ENCODE results near the gene UBE2D2. TPM values are rescaled to one million over a fixed set of nuclear protein-coding genes. Genes with fewer than 3 reads are reported as not detected.
"Not testable (repeated sequence)": the region's sequence is repeated elsewhere in the genome, so short reads cannot be mapped to it uniquely, and the experiment has no call there.

The UBE2D2 gene
- total RNA-seq, 1 donor from 2014 or later, result 124 TPM

DNA sequence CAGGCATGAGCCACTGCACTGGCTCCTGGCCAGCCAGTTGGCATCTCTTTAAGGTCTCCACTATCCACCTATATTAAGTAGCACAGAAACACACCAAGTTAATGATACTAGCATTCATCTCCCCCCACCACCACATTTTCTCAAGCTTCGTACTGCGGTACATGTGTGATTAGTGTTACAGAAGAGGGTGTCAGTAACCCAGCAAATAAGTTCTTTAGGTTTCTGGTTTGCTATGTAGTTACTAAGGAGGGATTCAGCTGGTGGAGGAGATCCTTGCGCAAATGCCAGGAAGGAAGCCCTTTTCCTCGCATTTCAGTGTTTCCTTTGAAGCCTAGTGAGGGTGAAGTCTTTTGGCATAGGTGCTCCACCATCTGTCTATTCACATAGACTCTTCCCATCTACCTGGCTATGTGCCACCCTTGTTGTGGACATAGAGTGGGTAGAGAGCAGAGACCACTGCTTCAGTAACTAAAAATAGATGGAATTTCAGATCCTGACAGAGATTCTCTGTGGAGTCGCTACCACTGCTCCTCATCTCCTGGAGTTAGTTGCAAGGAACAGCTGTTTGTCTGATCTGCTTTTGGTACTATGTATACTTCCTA is 16.7 kb downstream of the UBE2D2 start:
- FAIRE-seq, result no peak
- DNase-seq (ENCODE audit: low spot score in 2 of 2), result no peak

- FAIRE-seq (no peak), DNase-seq (ENCODE audit: low spot score in 2 of 2) (no peak)
These were observed 17.2 kb downstream of the UBE2D2 start for GRCh38 chr5:139578325-139578724.

GRCh38 chr5:139582181-139582580 is 21.0 kb downstream of the UBE2D2 start:
- not testable (repeated sequence) for DNase-seq (ENCODE audit: low spot score in 2 of 2); FAIRE-seq

GRCh38 chr5:139584137-139584536 is 23.0 kb downstream of the UBE2D2 start:
- FAIRE-seq (no peak), DNase-seq (ENCODE audit: low spot score in 2 of 2) (no peak)

GRCh38 chr5:139588116-139588515 is 27.0 kb downstream of the UBE2D2 start:
- DNase-seq (ENCODE audit: low spot score in 2 of 2); FAIRE-seq: not testable (repeated sequence)

- FAIRE-seq (no peak), DNase-seq (ENCODE audit: low spot score in 2 of 2) (no peak)
These were observed 27.8 kb downstream of the UBE2D2 start for GRCh38 chr5:139588962-139589361.

- DNase-seq (ENCODE audit: low spot score in 2 of 2) (no peak), FAIRE-seq (no peak)
These were observed 31.1 kb downstream of the UBE2D2 start for GRCh38 chr5:139592289-139592688.

GRCh38 chr5:139593076-139593475 is 31.9 kb downstream of the UBE2D2 start:
- not testable (repeated sequence) for FAIRE-seq; DNase-seq (ENCODE audit: low spot score in 2 of 2)

DNA sequence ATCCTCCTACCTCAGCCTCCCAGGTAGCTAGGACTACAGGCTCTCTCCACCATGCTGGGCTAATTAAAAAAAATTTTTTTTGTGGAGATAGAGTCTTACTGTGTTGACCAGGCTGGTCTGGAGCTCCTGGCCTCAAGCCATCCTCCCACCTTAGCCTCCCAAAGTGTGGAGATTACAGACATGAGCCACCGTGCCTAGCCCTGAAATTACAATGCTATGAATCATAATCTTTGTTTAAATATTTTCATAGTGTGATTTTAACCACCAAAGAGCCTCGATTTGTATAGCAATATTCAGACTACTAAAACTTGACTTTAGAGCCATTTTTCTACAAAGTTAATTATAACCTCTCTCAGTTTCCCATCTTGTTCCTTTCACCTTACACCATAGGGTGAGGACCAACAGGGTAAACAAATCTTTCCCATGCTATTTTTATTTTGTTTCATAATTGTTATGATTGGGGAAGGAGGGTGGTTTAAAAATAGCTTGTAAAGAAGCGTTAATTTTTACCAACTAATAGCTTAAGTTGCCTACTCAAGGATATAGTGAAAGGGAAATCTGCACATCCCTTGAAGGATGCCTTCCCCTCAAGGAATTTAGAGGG is 32.7 kb downstream of the UBE2D2 start:
- no peak for DNase-seq (ENCODE audit: low spot score in 2 of 2)

DNA sequence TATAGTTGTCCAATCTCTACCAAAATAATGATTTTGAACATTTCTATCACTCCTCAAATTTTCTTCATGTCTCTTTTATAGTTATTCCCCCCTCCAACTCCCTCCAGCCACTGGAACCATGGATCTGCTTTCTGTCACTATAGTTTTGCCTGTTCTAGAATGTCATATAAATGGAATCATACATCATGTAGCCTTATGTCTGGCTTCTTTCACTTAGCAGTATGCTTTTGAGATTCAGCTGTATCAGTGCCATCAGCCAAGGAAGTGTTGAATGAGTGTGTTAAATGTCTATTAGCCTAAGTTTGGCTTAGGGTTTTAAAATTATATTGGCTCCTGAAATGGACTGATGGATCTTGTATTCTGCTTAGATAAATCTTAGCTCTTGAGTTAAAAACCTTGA is 36.0 kb downstream of the UBE2D2 start:
- no peak for FAIRE-seq
- DNase-seq (ENCODE audit: low spot score in 2 of 2), result no peak

More for the DNA sequence above, 32.7 kb downstream of the UBE2D2 start:
- no peak for FAIRE-seq

- not testable (repeated sequence) for FAIRE-seq; DNase-seq (ENCODE audit: low spot score in 2 of 2)
These were observed 37.4 kb downstream of the UBE2D2 start for GRCh38 chr5:139598601-139598965.

DNA sequence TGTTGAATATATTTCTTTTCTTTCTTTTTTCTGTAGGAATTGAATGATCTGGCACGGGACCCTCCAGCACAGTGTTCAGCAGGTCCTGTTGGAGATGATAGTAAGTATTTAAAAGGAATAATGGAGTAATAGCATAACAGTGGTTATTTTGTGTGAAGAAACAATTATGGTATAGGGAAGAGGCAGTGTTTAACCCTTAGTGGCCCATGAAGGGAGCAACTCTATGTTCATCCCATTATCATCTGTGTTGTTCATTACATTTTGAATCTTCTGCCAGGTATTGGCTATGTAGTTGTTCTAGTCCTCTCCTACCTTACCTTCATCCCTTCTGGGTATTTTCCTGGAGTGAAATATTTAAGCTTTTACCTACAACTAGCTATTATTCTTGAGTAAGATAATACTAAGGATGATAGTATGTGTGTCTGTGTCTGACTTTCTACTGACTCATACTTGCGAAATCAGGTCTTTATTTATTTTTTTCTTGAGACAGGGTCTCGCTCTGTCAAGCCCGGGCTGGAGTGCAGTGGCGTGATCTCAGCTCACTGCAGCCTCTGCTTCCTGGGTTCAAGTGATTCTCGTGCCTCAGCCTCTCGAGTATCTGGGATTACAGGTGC is 39.3 kb downstream of the UBE2D2 start:
- no peak for FAIRE-seq
- no peak for DNase-seq (ENCODE audit: low spot score in 2 of 2)

DNA sequence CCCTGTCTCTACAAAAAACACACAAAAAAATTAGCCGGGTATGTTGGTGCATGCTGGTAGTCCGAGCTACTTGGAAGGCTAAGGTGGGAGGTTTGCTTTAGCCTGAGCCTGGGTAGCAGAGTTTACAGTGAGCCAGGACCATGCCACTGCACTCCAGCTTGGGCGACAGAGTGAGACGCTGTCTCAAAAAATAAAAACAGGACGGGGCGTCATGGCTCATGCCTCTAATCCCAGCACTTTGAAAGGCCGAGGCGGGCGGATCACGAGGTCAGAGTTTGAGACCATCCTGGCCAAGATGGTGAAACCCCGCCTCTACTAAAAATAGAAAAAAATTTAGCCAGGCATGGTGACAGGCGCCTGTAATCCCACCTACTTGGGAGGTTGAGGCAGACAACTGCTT is 40.3 kb downstream of the UBE2D2 start:
- DNase-seq (ENCODE audit: low spot score in 2 of 2) (no peak), FAIRE-seq (no peak)

DNA sequence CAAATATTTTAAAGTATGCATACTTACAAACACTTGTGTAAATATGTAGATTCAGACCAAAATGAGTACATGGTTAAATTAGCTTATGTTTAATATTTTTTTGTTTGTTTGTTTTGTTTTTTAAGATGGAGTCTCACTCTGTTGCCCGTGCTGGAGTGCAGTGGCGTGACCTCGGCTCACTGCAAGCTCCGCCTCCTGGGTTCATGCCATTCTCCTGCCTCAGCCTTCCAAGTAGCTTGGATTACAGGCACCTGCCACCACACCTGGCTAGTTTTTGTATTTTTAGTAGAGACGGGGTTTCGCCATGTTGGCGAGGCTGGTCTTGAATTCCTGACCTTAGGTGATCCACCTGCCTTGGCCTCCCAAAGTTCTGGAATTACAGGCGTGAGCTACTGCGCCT is 40.8 kb downstream of the UBE2D2 start:
- not testable (repeated sequence) for DNase-seq (ENCODE audit: low spot score in 2 of 2); FAIRE-seq

GRCh38 chr5:139605887-139606286 is 44.7 kb downstream of the UBE2D2 start:
- DNase-seq (ENCODE audit: low spot score in 2 of 2) (no peak), FAIRE-seq (no peak)

- FAIRE-seq (no peak), DNase-seq (ENCODE audit: low spot score in 2 of 2) (no peak)
These were observed 50.8 kb downstream of the UBE2D2 start for GRCh38 chr5:139611703-139612584.

DNA sequence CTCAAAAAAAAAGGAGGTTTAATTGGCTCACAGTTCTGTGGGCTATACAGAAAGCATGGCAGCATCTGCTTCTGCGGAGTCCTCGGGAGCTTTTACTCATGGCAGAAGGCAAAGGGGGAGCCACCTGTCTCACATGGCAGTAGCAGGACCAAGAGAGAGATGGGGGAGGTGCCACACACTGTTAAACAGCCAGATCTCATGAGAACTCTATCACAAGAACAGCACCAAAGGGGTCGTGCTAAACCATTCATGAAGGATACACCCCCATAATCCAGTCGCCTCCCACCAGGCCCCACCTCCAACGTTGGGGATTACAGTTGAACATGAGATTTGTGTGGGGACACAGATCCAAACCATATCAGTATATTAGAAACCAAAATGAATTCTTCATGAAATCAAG is 58.7 kb downstream of the UBE2D2 start:
- FAIRE-seq (no peak), DNase-seq (ENCODE audit: low spot score in 2 of 2) (no peak)

GRCh38 chr5:139625398-139625797 is 64.3 kb downstream of the UBE2D2 start:
- FAIRE-seq; DNase-seq (ENCODE audit: low spot score in 2 of 2): not testable (repeated sequence)

DNA sequence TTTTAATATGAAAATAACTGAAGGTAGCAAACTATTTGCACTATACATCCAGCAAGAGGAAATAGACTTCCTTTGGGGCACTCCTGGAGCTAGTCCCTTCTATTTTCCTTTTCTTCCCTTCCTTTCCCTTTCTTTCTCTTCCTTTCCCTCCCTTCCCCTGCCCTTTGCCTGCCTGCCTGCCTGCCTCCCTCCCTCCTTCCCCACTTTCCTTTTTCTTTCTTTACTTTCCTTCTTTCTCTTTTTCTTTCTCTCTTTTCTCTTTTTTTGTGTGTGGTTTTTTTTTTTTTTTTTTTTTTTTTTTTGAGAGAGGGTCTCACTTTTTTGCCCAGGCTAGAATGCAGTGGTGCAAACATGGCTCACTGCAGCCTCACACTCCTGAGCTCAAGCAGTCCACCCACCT is 69.7 kb downstream of the UBE2D2 start:
- DNase-seq (ENCODE audit: low spot score in 2 of 2), result no peak
- FAIRE-seq, result no peak

DNA sequence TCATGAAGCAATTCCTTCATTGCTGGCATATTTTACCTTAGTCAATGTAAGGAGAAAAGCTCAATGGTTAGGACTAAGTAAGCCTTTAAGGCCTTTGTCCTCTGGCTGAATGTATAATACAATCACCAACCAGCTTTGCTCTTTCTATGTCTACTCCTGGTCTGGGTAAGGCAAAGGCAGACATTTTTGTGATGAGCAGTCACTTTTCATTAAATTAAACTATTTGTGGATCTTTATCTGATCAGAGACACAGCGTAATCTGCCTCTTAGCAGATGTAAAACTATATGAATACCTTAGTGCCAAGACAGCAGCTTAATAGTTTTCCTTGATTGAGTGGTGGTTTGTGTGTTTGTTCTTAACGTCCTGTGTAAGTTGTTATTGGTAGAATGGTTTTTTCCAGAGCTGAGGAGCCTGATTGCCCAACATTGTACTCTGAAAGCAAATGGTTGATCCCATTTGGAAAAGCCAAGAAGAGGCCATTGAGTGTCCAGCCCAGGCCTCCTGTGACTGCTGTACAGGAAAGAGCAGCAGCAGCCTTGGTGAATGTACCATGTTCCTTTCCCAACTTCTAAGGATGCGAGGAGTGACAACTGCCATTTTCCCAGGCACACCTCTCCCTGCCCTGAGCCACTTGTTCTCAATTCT is 70.5 kb downstream of the UBE2D2 start:
- no peak for DNase-seq (ENCODE audit: low spot score in 2 of 2)
- no peak for FAIRE-seq

Data from frontal cortex (tissue), 4 donors.